SK-N-MC (cell line): ENCODE measurements around the gene UBA5.

ENCODE experiments used
- EZH2 ChIP-seq: fragments of 200-600 bp; sonication (generic); IDR thresholded peaks from one replicate; pipeline ENCODE4 v1.6.1; 2017; ENCODE audit warnings: antibody characterized with exemption
- POLR2AphosphoS5 ChIP-seq: IDR thresholded peaks from 2 replicates; pipeline ENCODE4 v1.6.1; 2012; ENCODE audit warnings: mild to moderate bottlenecking, low read depth, low read length, borderline replicate concordance

DNA sequence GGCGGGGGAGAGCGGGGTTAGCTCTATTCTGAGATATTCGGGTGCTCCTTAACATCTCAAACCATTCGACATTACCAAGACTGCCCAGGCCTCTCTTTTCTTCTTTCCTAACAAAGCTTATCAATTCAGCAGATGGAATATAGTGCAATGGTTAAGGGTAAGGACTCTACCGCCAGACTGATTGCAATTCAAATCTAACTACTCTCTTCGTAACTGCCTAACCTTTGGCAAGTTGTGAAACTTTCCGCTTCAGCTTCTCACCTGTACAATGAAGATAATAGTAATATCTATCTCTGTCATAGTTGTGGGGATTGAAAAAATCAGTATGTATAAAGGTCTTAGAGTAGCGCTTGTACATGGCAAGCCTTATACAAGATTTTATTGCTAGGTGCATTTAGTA, 972 bp downstream of the UBA5 start:
- TF ChIP-seq POLR2AphosphoS5 (no peak), EZH2 (no peak)
